HG03280 (cell line): Measurements from ENCODE around the gene EBF3.

Experiments
- ATAC-seq: cut with Tn5 transposase; IDR thresholded peaks from one replicate; pipeline ENCODE4 v1.9.1; 2021; ENCODE audit warnings: mild to moderate bottlenecking, moderate library complexity; ENCODE audit not compliant: unreplicated experiment

The EBF3 gene

GRCh38 chr10:129959544-129960480 lies 4.3 kb downstream of the EBF3 start:
- no peak for ATAC-seq

- ATAC-seq: no peak
Measured at GRCh38 chr10:129958629-129959543, 5.2 kb downstream of the EBF3 start.

GRCh38 chr10:129958148-129958628 lies 5.9 kb downstream of the EBF3 start:
- ATAC-seq: no peak

GRCh38 chr10:129956876-129957673 lies 7.0 kb downstream of the EBF3 start:
- ATAC-seq: no peak

- no peak for ATAC-seq
Measured at GRCh38 chr10:129956286-129956670, 7.8 kb downstream of the EBF3 start.

GRCh38 chr10:129955601-129956285 lies 8.3 kb downstream of the EBF3 start:
- ATAC-seq: no peak

GRCh38 chr10:129954492-129955315 lies 9.4 kb downstream of the EBF3 start:
- ATAC-seq: no peak

GRCh38 chr10:129953119-129954051 lies 10.7 kb downstream of the EBF3 start:
- no peak for ATAC-seq

GRCh38 chr10:129952378-129953118 lies 11.5 kb downstream of the EBF3 start:
- no peak for ATAC-seq

GRCh38 chr10:129951970-129952265 lies 12.2 kb downstream of the EBF3 start:
- ATAC-seq: no peak

- ATAC-seq: no peak
Measured at GRCh38 chr10:129951101-129951969, 12.7 kb downstream of the EBF3 start.

GRCh38 chr10:129950676-129951075 lies 13.4 kb downstream of the EBF3 start:
- no peak for ATAC-seq

- ATAC-seq: no peak
Measured at GRCh38 chr10:129949891-129950291, 14.2 kb downstream of the EBF3 start.

GRCh38 chr10:129949411-129949810 lies 14.7 kb downstream of the EBF3 start:
- ATAC-seq: no peak

GRCh38 chr10:129946859-129947258 lies 17.2 kb downstream of the EBF3 start:
- no peak for ATAC-seq

- ATAC-seq: no peak
Measured at GRCh38 chr10:129945941-129946760, 17.9 kb downstream of the EBF3 start.
